K562 (cell line): ENCODE data around the gene LAIR2. TPM values are rescaled to one million over a fixed set of nuclear protein-coding genes. Genes with fewer than 3 reads are reported as not detected.

Source experiments
- ATF2 ChIP-seq: sonication (generic); formaldehyde crosslinking; IDR thresholded peaks from 2 replicates; pipeline ENCODE4 v1.8.1; 2022; ENCODE audit warnings: missing genetic modification reagents
- BCOR ChIP-seq: fragments of 450-650 bp; IDR thresholded peaks from 2 replicates; pipeline ENCODE4 v1.6.1; 2016
- CBFB ChIP-seq: sonication (generic); formaldehyde crosslinking; IDR thresholded peaks from 2 replicates; pipeline ENCODE4 v1.4.0; 2020; ENCODE audit warnings: mild to moderate bottlenecking, missing genetic modification reagents
- DPF2 ChIP-seq: fragments of 450-650 bp; IDR thresholded peaks from 2 replicates; pipeline ENCODE4 v1.6.1; 2016
- E2F1 ChIP-seq: sonication (generic); formaldehyde crosslinking; IDR thresholded peaks from 2 replicates; pipeline ENCODE4 v1.8.1; 2023; ENCODE audit warnings: mild to moderate bottlenecking, missing genetic modification reagents, moderate library complexity
- ELF4 ChIP-seq: fragments of 450-650 bp; formaldehyde crosslinking; IDR thresholded peaks from 2 replicates; pipeline ENCODE4 v1.4.0; 2022; ENCODE audit warnings: missing genetic modification characterization
- ETS1 ChIP-seq: conservative IDR thresholded peaks from 2 replicates; pipeline ENCODE4 v1.6.1; 2011; ENCODE audit warnings: low read depth, mild to moderate bottlenecking, low read length; ENCODE audit not compliant: control insufficient read depth
- FOXA1 ChIP-seq: fragments of 450-650 bp; IDR thresholded peaks from 2 replicates; pipeline ENCODE4 v1.6.1; 2016; ENCODE audit warnings: mild to moderate bottlenecking, borderline replicate concordance
- IRF1 ChIP-seq: sonication (generic); formaldehyde crosslinking; IDR thresholded peaks from 2 replicates; pipeline ENCODE4 v1.8.0; 2022; ENCODE audit warnings: missing genetic modification reagents, mild to moderate bottlenecking, borderline replicate concordance
- KLF6 ChIP-seq: fragments of 250-450 bp; sonication (Bioruptor Pico); IDR thresholded peaks from 2 replicates; pipeline ENCODE4 v1.4.0; 2020; ENCODE audit warnings: mild to moderate bottlenecking, moderate library complexity, borderline replicate concordance
- MAFG ChIP-seq: fragments of 450-650 bp; conservative IDR thresholded peaks from 2 replicates; pipeline ENCODE4 v1.6.1; 2016; ENCODE audit warnings: missing genetic modification characterization, missing compliant biosample characterization
- MEIS2 ChIP-seq: fragments of 450-650 bp; IDR thresholded peaks from 2 replicates; pipeline ENCODE4 v1.6.1; 2014; ENCODE audit warnings: mild to moderate bottlenecking; ENCODE audit not compliant: partially characterized antibody
- MYC ChIP-seq, 2 experiments: fragments of 250-450 bp in 1 of 2; sonication (Bioruptor Pico) in 1 of 2; IDR thresholded peaks; 2 replicates each; pipeline versions ENCODE4 v1.5.1 to v1.6.1; 2012 to 2021; ENCODE audit warnings: low read depth in 2 of 2, borderline replicate concordance in 1 of 2, improper control_type of control experiment in 1 of 2, low read length in 1 of 2, mild to moderate bottlenecking in 1 of 2, moderate library complexity in 1 of 2
- NBN ChIP-seq: fragments of 450-650 bp; IDR thresholded peaks from 2 replicates; pipeline ENCODE4 v1.6.1; 2016; ENCODE audit warnings: low read depth, mild to moderate bottlenecking
- NCOA2 ChIP-seq, 2 experiments: fragments of 450-650 bp; IDR thresholded peaks; 2 replicates each; pipeline ENCODE4 v1.6.1; 2018; ENCODE audit warnings: mild to moderate bottlenecking in 2 of 2, moderate library complexity in 1 of 2; ENCODE audit not compliant: partially characterized antibody in 2 of 2
- NCOR1 ChIP-seq: fragments of 450-650 bp; IDR thresholded peaks from 2 replicates; pipeline ENCODE4 v1.6.1; 2016; ENCODE audit warnings: mild to moderate bottlenecking, moderate library complexity
- NRF1 ChIP-seq, 2 experiments: fragments of 450-650 bp; IDR thresholded peaks in 1 of 2; conservative IDR thresholded peaks in 1 of 2; 2 replicates each; pipeline ENCODE4 v1.6.1; 2014; ENCODE audit warnings: mild to moderate bottlenecking in 2 of 2
- OTX1 ChIP-seq: fragments of 450-650 bp; formaldehyde crosslinking; IDR thresholded peaks from 2 replicates; pipeline ENCODE4 v1.4.0; 2022; ENCODE audit warnings: mild to moderate bottlenecking
- SETDB1 ChIP-seq: IDR thresholded peaks from one replicate; pipeline ENCODE4 v1.6.1; 2012; ENCODE audit warnings: low read length, control low read depth, inconsistent platforms
- SMAD2 ChIP-seq: fragments of 150-350 bp; IDR thresholded peaks from 2 replicates; pipeline ENCODE4 v1.6.1; 2014; ENCODE audit warnings: low read depth, mild to moderate bottlenecking, low read length
- SP1 ChIP-seq: sonication (generic); formaldehyde crosslinking; IDR thresholded peaks from 2 replicates; pipeline ENCODE4 v1.8.1; 2022; ENCODE audit warnings: mild to moderate bottlenecking, missing genetic modification reagents
- SREBF1 ChIP-seq: fragments of 150-350 bp; IDR thresholded peaks from 2 replicates; pipeline ENCODE4 v1.6.1; 2014; ENCODE audit warnings: antibody characterized with exemption, low read depth, low read length, borderline replicate concordance
- TAF15 ChIP-seq: fragments of 200-400 bp; formaldehyde crosslinking; IDR thresholded peaks from 2 replicates; pipeline ENCODE4 v1.6.1; 2017; ENCODE audit warnings: mild to moderate bottlenecking, low read depth, low read length, moderate library complexity
- ZNF644 ChIP-seq: fragments of 200-800 bp; sonication (Bioruptor generic); IDR thresholded peaks from 2 replicates; pipeline ENCODE4 v1.6.1; 2016; ENCODE audit warnings: low read depth, missing genetic modification characterization, missing compliant biosample characterization
- polyA plus RNA-seq, 8 experiments: library from polyadenylated mRNA; depleted of rRNA in 4 of 8; stranded (reverse) in 5 of 8; unstranded in 3 of 8; fragments of >200 nt; fragmentation: Nextera tagmentation in 2 of 8; fragmentation: Illumina TruSeq in 1 of 8; extraction: Ambion mirVana in 2 of 8; extraction: Trizol in 1 of 8; gene quantifications; 2 replicates each; pipeline versions ENCODE4 v1.2.1 to v1.2.3, GENCODE V29; 2011 to 2014; ENCODE audit warnings: inconsistent platforms in 1 of 8, missing spikeins in 1 of 8
- total RNA-seq, 7 experiments: library from RNA; depleted of rRNA in 6 of 7; stranded (reverse); fragments of >200 nt in 6 of 7; fragmentation: Illumina TruSeq in 2 of 7; extraction: Trizol in 2 of 7; gene quantifications; 2 replicates each; pipeline versions ENCODE4 v1.2.1 to v1.2.3, GENCODE V29; 2011 to 2021; ENCODE audit warnings: low replicate concordance in 1 of 7

The LAIR2 gene
- total and polyA plus RNA-seq, 9 of the 15 experiments (the other 6 are each of a cell fraction or from before 2014, with no cell fraction given), result not detected

GRCh38 chr19:54464044-54464629, 38.5 kb upstream of the LAIR2 start (continued):
- TF ChIP-seq MEIS2, result peak; percentile 100
- no peak for TF ChIP-seq CBFB
- TF ChIP-seq ZNF644 (tag), result no peak
- no peak for TF ChIP-seq NBN
- no peak for TF ChIP-seq KLF6 (CRISPR knock-in tag)
- no peak for TF ChIP-seq MAFG
- TF ChIP-seq NCOR1, result no peak
- no peak for TF ChIP-seq ETS1
- no peak for TF ChIP-seq NCOA2 (IDR thresholded peaks at IDR 0.05; ENCODE audit: partially characterized antibody in 2 of 2)
- TF ChIP-seq FOXA1, result no peak
- TF ChIP-seq DPF2, result no peak; the same call in none of the 2 replicates
- no peak for TF ChIP-seq SETDB1
- TF ChIP-seq OTX1 (CRISPR knock-in tag), result peak; percentile 12; the same call in 1 of the 2 replicates
- TF ChIP-seq ATF2 (CRISPR knock-in tag), result no peak
- TF ChIP-seq IRF1 (CRISPR knock-in tag), result no peak
- no peak for TF ChIP-seq SREBF1
- no peak for TF ChIP-seq MYC (IDR thresholded peaks at IDR 0.05; ENCODE audit: low read depth, low read length)
- TF ChIP-seq MYC (CRISPR knock-in tag; IDR thresholded peaks at IDR 0.05; ENCODE audit: borderline replicate concordance, low read depth), result no peak
- no peak for TF ChIP-seq BCOR
- TF ChIP-seq SMAD2, result no peak
- TF ChIP-seq SP1 (CRISPR knock-in tag), result peak; percentile 93
- TF ChIP-seq TAF15, result no peak
- TF ChIP-seq NRF1 (conservative IDR thresholded peaks at IDR 0.05 in 1 of 2, IDR thresholded peaks at IDR 0.05 in 1 of 2), result peak; percentile 12 to 24; a peak in 2 of 4 replicates
- no peak; the same call in 1 of the 2 replicates for TF ChIP-seq E2F1 (CRISPR knock-in tag)
- 0 out of 2 replicates have a peak, but pooled peaks have one; percentile 41 for TF ChIP-seq ELF4
